Stimulated activated naive CD4-positive, alpha-beta T cell (primary cell): ENCODE measurements around the gene LRRK2.
"Not testable (repeated sequence)": the region's sequence is repeated elsewhere in the genome, so short reads cannot be mapped to it uniquely, and the experiment has no call there.

Experiments used
- DNase-seq, 6 experiments: peaks; one replicate each; lab custom pipeline; 2025; lab: John Stamatoyannopoulos, UW

Gene LRRK2

DNA sequence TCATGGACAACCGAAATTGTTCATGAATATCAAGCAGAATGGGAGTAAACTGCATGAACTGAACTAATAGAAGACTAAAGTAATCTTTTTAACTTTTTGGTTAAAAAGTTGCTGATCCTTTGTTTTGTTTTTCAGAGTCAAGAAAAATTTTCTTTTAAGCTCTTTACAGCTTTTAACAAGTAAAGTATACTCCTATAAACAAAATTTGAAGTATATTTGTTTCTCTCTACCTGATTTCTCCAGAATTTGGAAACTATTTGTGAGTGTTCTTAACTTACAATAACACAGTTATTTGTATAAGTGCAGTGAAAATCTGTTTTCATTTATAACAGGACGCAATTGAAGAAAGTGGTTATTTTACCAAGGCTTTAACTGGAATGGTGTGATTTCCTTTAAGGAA, 12.2 kb upstream of the LRRK2 start:
- no peak for DNase-seq

DNA sequence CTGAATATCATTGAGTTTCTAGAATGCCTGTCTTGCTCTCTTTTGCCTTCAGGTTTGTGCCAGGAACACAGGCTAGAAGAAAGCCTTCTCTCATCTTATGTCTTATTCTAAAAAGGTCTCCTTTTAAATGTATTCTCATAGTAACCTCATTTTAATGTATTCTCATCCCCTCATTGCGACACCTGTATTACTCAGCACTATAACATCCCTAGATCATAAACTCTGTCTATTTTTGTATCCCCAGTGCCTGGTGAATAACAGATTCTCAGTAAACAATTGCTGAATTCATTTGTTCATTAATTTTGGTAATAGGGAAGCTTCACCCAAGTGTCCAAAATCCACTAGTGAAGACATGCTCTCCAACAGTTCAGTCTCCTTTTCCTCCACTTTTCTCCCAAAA, 8.8 kb upstream of the LRRK2 start:
- no peak for DNase-seq

DNA sequence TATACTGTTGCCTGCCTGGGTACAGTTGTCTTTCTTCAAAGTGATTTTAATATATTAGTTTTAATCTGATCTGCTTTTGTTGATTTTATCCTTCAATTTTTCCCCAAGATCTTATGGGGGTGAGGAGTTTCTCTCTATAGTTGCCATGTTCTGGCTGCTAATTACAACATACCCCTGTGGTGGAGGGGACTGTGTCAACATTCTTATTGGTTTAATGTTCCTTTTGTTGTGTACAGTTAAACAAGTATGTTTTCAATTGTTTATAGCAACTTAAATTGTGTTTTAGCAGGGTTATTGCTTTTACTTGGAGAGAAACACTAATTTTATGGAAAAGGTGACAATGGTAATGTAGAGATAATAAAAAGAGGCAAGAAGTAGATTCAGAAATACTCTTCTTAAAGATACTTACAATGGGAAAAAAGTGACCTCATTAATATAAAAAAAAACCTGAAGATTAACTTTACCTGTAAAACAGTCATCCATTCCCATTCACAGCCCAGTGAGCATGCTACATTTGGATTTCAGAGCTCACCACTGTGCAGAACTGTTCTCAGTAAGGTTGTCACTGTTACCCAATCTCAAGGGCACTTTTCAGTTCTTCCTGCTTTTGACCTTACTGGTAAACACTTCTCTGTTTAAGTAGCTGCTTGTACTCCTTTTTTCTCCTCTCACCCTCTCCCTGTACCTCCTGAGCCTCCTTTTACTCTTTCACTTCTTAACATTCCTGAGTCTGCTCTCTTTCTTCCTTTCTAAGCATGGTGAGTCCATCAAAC, 8.1 kb upstream of the LRRK2 start:
- DNase-seq: no peak

DNA sequence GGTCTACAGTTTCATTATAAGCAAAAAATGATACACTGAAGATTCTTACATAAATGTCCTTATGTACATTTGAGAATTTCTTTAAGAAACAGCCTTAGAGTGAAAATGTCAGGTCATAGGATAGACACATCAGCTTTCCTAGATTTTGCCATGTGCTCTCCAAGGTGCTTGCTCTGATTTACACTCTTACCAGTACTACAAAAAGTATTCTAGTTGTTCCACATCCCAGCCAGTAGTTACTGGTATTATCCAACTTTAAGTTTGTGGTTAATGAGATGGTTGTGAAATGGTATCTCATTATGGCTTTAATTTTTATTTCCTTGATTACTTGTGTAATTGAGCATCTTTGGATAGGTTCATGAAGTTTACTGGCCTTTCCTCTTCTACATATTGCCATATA, 5.0 kb upstream of the LRRK2 start:
- DNase-seq: no peak

DNA sequence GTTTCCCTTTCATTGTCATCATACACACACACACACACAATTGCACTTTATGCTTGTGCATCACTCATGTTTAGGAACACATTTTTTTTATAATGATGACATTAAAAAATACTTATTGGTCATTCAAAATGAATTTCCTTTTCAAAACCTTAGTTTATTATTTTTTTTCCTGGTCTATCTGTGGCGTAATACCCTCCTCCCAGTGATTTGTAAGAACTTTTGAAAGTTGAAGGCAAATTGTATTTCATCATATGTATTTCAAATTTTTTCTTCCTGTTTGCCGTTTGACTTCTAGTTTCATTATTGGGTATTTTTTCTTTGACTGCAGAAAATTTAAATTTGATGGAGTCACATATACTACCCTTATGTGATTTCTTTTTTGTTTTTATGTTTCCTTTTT, 2.5 kb upstream of the LRRK2 start:
- no peak for DNase-seq

DNA sequence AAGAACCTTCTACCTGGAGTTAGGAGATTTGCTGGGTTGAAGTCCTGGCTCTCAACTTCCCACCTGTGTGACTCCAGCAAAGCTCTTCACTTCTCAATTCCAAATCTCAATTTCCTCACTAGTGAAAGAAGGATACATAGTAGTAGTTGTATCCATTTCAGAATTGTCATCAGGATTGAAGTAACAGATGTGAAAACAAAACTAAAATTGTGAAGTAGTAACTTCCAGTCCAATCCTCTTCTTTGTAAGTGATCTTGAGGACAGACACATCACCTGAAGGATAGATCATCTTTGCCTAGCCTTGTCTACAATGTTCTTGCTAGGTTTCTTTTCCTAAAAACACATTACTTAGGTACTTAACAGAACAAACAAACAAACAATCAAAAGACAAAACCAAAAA, 1.2 kb upstream of the LRRK2 start:
- DNase-seq: no peak

DNA sequence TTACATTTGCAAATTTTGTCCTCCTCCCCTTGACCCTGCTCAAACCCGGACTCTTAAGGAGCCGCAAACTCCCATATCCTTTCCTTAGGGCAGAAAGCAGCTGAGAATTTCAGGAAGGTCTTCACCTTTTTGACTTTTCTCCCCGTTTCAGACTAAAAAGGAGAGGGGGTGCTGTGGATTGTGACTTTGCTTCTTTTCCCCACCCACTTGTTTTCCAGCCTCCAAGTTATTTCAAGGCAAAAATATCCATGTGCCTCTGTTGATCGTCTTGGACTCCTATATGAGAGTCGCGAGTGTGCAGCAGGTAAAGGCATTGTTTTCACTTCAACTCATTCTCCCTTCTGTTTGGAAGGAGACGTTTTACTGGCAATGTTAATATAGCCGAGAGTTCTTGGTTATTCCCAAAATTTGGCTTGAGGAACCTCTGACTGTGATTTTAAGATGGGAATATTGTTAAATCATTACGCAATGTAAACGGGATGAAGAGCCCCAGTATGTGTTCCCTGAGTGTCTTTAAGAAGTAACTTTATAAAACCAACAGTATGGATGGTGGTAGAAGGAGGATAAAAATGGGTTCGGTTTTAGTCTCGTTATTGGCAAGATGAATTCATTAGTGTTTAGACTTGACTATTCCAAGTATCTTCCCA, 663 bp downstream of the LRRK2 start:
- DNase-seq: no peak

DNA sequence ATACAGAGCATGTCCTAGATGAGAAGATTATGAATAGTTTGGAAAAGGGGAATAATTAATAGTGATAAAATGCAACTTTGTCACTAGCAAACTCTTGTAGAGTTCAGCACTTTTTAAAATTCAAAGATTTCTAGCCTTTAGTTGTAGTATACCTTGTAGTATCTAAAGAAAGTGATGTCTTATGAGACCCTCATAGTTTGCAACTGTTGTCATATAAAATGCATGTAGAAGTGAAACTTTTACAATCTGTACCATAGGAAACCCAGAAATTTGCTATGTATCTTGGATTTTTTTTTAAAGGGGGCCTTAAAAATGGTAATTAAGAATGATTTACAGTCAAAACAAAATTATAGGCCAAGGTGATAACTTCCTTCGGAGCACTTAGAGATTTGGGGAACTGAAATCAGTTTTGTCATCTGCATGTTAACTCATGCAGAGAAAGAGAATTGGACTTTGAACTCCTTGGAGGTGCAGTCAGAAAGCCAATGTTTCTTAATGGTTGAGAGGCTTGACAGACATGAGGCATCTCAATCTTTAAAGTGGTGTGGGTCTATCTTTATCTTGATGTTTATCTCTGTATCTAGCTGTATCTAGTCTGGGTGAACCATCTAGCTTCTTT, 1.3 kb downstream of the LRRK2 start:
- no peak for DNase-seq

DNA sequence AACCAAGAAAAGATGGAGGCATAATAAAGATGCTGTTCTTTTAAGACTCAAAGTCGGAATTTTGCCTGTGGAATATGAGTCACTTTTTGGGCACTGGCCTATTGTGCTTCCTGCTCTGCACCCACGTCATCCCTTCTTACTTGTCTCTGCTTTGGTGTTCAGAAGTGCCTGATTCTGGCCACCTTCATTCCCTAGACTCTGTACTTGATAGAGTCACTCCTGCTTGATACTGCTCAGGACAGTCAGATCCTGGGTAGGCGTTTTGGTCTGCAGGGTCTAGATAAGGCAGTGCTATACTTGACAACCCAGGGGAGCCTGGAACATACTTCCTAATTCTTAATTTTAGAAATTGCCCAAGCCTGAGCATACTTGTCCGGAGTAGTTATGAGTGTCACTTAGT, 1.9 kb downstream of the LRRK2 start:
- no peak for DNase-seq

DNA sequence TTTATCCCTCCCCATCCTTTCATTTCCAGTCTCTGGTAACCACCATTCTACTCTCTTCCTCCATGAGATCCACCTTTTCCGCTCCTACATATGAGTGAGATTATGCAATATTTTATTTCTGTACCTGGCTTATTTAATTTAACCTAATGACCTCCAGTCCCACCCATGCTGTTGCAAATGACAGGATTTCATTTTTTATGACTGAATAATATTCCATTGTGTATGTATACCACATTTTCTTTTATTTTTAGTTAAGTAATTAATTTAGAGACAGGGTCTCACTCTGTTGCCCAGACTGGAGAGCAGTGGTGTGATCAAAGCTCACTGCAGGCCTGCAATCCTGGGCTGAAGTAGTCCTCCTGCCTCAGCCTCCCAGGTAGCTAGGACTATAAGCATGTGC, 2.6 kb downstream of the LRRK2 start:
- DNase-seq: no peak

DNA sequence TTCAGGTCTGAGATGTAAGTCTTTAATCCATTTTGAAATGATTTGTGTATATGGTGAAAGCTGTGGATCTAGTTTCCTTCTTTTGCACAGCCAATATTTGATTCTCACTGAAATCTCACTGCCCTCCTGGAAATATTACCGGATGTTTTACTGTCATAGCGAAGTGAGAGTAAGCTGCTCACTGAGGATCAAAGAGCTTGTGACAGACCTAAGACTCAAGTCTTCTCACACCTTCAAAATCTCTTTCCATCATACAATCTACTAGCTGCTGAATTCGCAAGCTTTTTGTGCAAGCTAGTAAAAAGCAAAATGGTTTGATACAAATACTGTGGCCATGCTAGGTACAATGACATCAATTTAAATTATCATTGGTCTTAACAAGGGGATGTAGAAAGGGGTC, 3.9 kb downstream of the LRRK2 start:
- no peak for DNase-seq

DNA sequence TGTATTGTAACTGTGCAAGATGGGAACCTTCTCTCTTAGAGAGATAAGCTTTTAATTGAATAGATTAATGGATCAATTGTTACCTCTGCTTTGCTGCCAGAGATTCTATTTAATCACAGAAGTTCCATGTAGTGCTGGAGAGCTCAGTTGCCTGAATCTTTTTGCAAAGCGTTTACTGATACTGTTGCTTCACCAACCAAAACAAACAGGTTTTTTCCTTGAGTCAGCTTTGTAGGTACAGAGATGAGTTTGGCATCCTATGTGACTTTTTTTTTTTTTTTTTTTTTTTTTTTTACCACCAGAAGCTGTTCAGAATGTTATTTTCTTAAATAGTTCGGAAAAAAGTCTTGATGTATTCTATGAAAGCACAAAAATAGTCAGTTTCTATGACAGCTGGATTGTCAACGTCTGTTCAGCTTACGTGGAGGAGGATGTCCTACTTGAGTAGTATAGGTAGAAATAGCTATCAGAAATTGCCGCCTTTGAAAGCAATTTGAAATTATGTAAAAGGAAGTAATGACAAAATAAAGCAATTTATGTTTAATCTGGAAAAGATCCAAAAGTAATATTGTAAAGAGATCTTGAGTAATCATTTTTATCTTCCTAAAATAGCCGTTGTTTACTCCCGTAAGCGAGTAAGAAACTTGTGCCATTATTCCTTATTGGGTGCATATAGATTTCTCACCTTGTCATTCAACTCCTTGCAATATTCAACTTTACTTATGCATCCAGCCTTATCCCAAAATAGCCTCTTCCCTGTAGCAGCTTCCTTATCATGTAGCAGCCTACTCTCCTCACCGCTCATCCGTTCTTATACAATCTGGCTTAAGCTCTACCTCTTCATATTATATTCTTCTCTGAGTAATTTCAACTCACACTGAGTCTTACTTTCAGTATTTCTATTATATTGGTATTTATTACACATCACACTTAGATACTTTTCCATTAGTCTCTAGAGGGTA, 5.2 kb downstream of the LRRK2 start:
- no peak for DNase-seq

DNA sequence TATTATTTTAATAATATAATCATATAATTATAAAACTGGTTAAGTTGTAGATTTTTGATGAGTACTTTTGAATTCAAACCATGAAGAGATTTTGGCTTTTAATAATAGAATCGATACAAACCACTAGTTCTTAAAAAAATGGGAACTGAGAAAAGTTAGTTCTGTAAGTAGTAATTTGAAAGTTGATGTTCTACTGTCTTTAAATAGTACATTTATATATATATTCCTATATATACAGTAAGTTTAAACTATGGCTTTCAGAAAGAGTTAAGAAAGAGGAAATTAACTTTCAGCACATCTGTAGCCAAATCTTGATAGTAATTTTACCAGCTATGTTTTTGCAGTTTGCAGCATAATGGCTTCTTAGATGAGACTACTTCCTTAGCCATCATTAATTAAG, 7.8 kb downstream of the LRRK2 start:
- no peak for DNase-seq

DNA sequence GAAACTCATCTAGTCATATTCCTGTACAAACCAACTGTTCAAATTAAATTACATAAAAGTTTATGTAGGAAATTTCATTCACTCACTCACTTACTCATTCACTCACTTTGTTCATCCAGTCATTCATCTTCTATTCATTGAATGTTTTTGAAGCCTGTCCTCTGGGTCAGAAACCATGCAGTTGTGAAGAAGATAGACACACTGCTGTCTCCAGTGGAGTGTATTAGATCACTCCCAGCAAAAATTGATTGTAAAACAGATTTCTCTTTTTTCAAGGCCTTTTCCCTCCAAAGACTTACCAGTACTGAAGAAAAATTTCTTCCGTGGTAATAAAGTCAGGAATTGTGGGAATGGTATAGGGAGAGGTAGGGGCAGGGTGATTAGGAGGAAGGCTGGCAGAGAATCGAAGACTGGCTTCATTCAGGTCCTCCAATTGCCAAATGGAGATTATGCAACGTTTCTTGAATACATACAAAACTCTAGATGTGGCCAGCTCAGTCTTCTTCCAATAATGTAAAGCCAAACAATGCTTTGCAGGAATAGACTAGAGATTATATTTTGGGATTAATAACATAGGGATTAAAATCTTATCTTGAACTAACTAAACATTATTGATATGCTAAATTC, 9.1 kb downstream of the LRRK2 start:
- no peak for DNase-seq

DNA sequence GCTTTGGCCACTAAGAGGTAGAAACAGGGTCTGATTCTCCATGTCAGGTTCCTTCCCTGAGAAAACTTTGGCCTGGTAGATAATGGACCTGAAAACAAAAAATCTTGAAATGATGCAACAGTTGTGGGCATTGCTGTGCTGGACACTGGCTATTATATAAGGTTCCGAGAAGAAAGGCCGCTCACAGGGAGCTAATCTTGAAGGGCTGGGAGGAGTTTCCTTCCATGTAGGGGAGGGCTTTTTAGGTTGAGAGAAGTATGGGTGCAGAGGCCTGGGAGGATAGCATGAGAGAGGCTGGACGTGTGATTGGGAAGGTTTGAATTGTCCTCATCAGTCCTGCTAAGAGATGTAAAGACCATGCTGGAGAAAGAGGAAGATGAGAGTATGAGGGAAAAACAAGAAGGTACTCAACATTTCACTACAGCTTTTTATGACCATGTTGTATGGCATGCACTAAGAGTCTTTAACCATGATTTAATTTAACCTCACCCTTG, 11.6 kb downstream of the LRRK2 start:
- DNase-seq: no peak

DNA sequence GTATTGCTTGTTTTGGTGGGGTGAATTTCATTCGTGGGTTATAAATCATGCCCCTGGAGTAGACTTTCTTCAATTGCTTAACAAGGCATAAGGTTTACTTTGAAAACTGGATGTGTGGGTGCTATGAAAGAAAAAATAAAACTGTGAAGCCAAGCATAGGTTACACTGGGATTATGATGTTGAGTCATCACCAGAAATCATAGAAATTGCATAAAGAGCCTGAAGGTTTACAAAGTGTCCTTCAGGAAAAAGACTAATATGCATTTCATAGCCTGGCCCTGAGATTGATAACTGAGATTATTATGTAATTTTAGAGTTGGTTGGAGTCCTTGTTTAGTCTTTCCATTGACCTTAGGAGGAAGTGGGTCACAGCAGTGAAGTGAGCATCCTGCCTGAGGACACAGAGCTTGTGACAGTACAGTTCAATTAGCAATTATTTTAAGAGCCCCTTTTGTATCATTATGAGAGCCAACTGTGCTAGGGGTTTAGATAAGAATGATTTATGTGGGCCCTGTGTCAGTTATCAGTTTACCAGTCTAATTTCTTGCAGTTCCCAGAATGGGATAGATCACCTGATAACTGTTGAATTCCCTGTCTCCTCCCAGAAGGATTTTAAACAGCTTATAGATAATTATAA, 13.6 kb downstream of the LRRK2 start:
- no peak for DNase-seq

DNA sequence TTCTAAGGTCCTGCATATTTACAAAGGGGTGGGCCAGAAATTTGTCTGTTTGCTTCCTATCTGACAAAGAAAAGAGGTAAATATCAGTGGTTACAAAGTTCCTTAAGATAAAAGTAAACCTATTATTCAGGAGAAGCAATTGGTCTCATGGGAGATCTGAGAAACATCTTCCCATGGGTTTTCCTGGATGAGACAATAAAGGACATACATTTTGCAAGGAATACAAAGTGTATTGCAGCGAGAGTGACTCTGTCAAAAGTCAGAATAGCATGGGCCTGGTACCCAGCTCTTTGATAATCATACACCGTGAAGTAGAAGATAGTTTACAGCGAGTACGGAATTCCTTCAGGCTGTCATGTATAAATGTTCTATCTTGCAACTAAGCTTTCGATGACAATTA, 14.2 kb downstream of the LRRK2 start:
- DNase-seq: no peak

DNA sequence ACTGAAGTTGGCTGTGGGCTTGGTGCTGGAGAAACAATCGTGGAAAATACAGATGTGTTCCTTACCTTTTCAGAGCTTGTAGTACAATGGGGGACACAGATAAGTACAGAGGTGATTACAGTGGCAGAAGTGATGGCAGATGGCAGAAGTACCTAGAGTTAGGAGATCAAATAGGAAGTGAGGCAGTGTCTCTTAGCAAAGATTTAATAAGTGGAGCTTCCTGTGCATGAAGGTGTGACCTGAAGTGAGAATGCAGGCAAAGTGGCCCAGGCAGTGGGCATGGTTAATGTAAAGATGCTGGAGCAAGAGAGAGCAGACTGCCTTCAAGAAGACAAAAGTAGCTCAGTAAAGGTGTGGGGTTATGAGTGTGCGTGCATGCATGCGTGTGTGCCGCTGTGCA, 16.0 kb downstream of the LRRK2 start:
- DNase-seq: no peak

DNA sequence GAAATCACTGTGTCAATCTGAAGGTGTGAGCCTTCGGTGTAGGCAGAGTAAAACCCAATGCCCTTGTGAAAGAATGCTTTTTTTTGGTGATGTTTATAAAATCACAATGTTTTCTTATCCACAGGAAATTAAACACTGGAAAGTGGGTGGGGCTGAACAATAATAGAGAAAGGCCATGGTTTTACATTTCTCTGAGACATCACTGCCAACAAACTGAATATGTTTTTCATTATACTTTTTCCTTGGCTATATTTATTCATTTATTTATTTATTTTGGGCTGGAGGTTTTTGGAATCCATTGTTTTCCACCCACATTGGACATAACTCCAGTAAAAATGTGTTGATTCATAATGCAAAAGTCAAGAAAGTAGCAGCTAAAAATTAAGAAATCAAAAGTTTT, 16.9 kb downstream of the LRRK2 start:
- DNase-seq: no peak

DNA sequence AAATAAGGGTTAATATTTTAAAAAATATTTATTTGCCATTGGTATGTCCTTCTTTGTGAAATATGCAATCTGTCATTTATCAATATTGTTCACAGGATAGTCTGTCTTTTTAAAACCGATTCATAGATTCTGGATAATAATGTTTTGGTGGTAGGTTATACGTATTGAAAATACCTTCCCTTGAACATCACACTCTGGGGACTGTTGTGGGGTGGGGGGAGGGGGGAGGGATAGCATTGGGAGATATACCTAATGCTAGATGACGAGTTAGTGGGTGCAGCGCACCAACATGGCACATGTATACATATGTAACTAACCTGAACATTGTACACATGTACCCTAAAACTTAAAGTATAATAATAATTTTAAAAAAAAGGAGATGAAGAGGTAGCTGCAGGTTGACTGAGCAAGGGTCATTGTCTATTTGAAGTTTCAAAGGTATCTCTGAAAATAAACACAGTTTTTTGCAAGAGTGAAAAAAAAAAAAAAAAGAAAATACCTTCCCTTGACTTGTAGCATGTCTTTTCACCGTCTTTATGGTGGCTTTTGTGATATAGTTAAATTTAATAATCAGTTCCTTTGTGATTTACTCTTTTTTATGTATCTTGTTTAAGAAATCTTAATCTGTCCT, 19.8 kb downstream of the LRRK2 start:
- not testable (repeated sequence) for DNase-seq

DNA sequence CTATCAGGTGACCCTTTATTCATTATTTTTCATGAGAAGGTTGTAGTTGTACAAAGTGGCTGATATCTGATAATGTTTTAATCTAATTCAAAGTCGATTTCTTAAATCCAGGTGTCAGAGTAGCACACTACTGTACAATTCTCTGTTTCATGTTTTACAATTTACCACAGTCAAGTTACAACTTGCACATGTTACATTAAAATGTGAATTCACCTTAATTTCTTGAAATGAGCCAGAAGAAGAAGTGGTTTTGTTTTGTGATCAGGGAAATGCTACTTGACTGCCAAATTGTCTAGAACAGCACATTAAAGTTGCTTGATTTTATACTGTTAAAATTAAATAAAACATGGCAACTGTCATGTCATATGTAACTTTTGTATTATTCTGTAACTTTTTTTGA, 23.2 kb downstream of the LRRK2 start:
- no peak for DNase-seq
